Astrocyte (in vitro differentiated cells and primary cell): ENCODE results near the gene TACR3.

Source experiments
- EZH2 ChIP-seq: IDR thresholded peaks from 2 replicates; pipeline ENCODE4 v1.6.1; 2012; ENCODE audit warnings: mild to moderate bottlenecking, low read length, inconsistent platforms; ENCODE audit not compliant: insufficient read depth
- TF ChIP-seq, protein P1 (sequence below): IDR thresholded peaks from 2 replicates; pipeline ENCODE4 v1.5.1; 2011; ENCODE audit warnings: low read depth, mild to moderate bottlenecking, inconsistent platforms, low read length, moderate library complexity; ENCODE audit not compliant: insufficient read depth

DNA sequence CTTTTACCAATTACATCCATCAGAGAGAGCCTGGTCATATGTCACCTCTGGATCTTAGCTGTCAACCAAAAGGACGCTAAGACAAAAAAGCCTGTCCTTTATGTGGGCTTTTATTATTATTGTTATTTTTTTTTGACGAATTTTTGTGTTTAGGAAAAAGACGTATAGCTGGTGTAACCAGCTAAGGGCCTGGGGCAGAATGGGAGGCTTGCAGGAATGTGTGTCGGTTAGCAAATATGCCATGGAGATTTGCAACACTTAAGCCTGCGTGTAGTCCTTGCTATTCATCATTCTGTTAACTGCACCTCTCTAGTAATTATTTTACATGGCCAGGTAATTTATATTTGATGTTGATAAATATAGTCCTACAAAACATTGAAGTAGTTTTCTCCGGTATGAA lies 93.5 kb downstream of the TACR3 start:
- TF ChIP-seq, protein P1, sequence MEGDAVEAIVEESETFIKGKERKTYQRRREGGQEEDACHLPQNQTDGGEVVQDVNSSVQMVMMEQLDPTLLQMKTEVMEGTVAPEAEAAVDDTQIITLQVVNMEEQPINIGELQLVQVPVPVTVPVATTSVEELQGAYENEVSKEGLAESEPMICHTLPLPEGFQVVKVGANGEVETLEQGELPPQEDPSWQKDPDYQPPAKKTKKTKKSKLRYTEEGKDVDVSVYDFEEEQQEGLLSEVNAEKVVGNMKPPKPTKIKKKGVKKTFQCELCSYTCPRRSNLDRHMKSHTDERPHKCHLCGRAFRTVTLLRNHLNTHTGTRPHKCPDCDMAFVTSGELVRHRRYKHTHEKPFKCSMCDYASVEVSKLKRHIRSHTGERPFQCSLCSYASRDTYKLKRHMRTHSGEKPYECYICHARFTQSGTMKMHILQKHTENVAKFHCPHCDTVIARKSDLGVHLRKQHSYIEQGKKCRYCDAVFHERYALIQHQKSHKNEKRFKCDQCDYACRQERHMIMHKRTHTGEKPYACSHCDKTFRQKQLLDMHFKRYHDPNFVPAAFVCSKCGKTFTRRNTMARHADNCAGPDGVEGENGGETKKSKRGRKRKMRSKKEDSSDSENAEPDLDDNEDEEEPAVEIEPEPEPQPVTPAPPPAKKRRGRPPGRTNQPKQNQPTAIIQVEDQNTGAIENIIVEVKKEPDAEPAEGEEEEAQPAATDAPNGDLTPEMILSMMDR: no peak
- no peak for TF ChIP-seq EZH2
